ENCODE results near the gene C5orf34. TPM values are rescaled to one million over a fixed set of nuclear protein-coding genes. Genes with fewer than 3 reads are reported as not detected.
"Not testable (repeated sequence)": the region's sequence is repeated elsewhere in the genome, so short reads cannot be mapped to it uniquely, and the experiment has no call there.

C5orf34 gene
- total RNA-seq, 2 donors from 2014 or later: 1.3 TPM; not detected in 1

GRCh38 chr5:43523662-43524072 lies 8.7 kb upstream of the C5orf34 start:
- DNase-seq: no peak

GRCh38 chr5:43520615-43521014 lies 5.7 kb upstream of the C5orf34 start:
- Histone ChIP-seq H3K27ac (no peak overlapping the region), H3K27me3 (no peaks in the 10 kb centered on the region), H3K36me3 (replicated peaks in 1 of 2; ENCODE audit: insufficient read depth in 1 of 2, low read depth in 2 of 2) (peaks cover 0 to 3% of the 10 kb centered on the region in 2 donors), H3K9me3 (no peaks in the 10 kb centered on the region), H3K4me1 (peaks cover 5% of the 10 kb centered on the region), H3K4me3 (no peak overlapping the region)
- DNase-seq (no peak), ATAC-seq (no peak)
- TF ChIP-seq POLR2A (IDR thresholded peaks at IDR 0.05) (no peak), CTCF (IDR thresholded peaks at IDR 0.05) (no peak)
- intact Hi-C loops (cut with DNase I): no loop called here
- 68 to 69% methylated on average over 1 of the region's 1 CpG for WGBS, 2 donors

More at GRCh38 chr5:43523662-43524072, 8.7 kb upstream of the C5orf34 start:
- H3K9me3 ChIP-seq: no peaks in the 10 kb centered on the region
- H3K36me3 ChIP-seq (replicated peaks in 1 of 2; ENCODE audit: insufficient read depth in 1 of 2, low read depth in 2 of 2): peaks cover 0 to 13% of the 10 kb centered on the region in 2 donors
- no peaks in the 10 kb centered on the region for H3K27me3 ChIP-seq
- no peak overlapping the region for H3K4me3 ChIP-seq
- intact Hi-C loops (cut with DNase I): no loop called here
- no peak overlapping the region for H3K27ac ChIP-seq
- TF ChIP-seq CTCF (IDR thresholded peaks at IDR 0.05): no peak
- TF ChIP-seq POLR2A (IDR thresholded peaks at IDR 0.05): no peak
- no peaks in the 10 kb centered on the region for H3K4me1 ChIP-seq
- 59 to 82% methylated on average over 2 of the region's 2 CpGs for WGBS, 2 donors
- no peak for ATAC-seq

- H3K36me3 ChIP-seq (replicated peaks in 1 of 2; ENCODE audit: insufficient read depth in 1 of 2, low read depth in 2 of 2): no peaks in the 10 kb centered on the region
- TF ChIP-seq CTCF (IDR thresholded peaks at IDR 0.05): no peak
- H3K27ac ChIP-seq: peak overlapping the region; percentile 46 to 84 (median 76)
- DNase-seq: no peak
- H3K9me3 ChIP-seq: no peaks in the 10 kb centered on the region
- no peak for ATAC-seq
- H3K4me1 ChIP-seq: peaks cover 13% of the 10 kb centered on the region
- H3K27me3 ChIP-seq: no peaks in the 10 kb centered on the region
- peak overlapping the region; percentile 6 to 16 for H3K4me3 ChIP-seq
- intact Hi-C loops (cut with DNase I): no loop called here
- 3 to 17% methylated on average over 1 of the region's 1 CpG for WGBS, 2 donors
Measured at GRCh38 chr5:43515678-43516048, 715 bp upstream of the C5orf34 start.

GRCh38 chr5:43514471-43514815 lies 505 bp downstream of the C5orf34 start:
- Histone ChIP-seq H3K4me3 (peak overlapping the region; percentile 17 to 35), H3K9me3 (no peaks in the 10 kb centered on the region), H3K4me1 (peaks cover 13% of the 10 kb centered on the region), H3K27me3 (no peaks in the 10 kb centered on the region), H3K27ac (peak overlapping the region in 3 of 4 donors; percentile 70 to 84 (median 81)), H3K36me3 (replicated peaks in 1 of 2; ENCODE audit: insufficient read depth in 1 of 2, low read depth in 2 of 2) (no peaks in the 10 kb centered on the region)
- no peak for TF ChIP-seq POLR2A (IDR thresholded peaks at IDR 0.05)
- no peak for TF ChIP-seq CTCF (IDR thresholded peaks at IDR 0.05)
- ATAC-seq: no peak
- peak in 1 of 4 donors; percentile 3 for DNase-seq
- intact Hi-C loops (cut with DNase I): no loop called here
- 1% methylated on average over 6 of the region's 6 CpGs for WGBS, 2 donors

GRCh38 chr5:43514025-43514424 lies 923 bp downstream of the C5orf34 start:
- no peak for TF ChIP-seq CTCF (IDR thresholded peaks at IDR 0.05)
- TF ChIP-seq POLR2A (IDR thresholded peaks at IDR 0.05): no peak

GRCh38 chr5:43511062-43511461 lies 3.9 kb downstream of the C5orf34 start:
- H3K36me3 ChIP-seq (replicated peaks in 1 of 2; ENCODE audit: insufficient read depth in 1 of 2, low read depth in 2 of 2); H3K27ac ChIP-seq; H3K27me3 ChIP-seq; H3K9me3 ChIP-seq; H3K4me3 ChIP-seq; DNase-seq; ATAC-seq; intact Hi-C loops (cut with DNase I): not testable (repeated sequence)
- H3K4me1 ChIP-seq: peaks cover 13% of the 10 kb centered on the region
- 86 to 93% methylated on average over 7 to 18 of the region's 36 CpGs for WGBS, 2 donors

More at GRCh38 chr5:43514025-43514424, 923 bp downstream of the C5orf34 start:
- H3K4me1 ChIP-seq: peaks cover 13% of the 10 kb centered on the region
- 8 to 11% methylated on average over 4 of the region's 4 CpGs for WGBS, 2 donors
- H3K4me3 ChIP-seq: no peak overlapping the region
- intact Hi-C loops (cut with DNase I): no loop called here
- no peaks in the 10 kb centered on the region for H3K9me3 ChIP-seq
- H3K36me3 ChIP-seq (replicated peaks in 1 of 2; ENCODE audit: insufficient read depth in 1 of 2, low read depth in 2 of 2): no peaks in the 10 kb centered on the region
- DNase-seq (no peak), ATAC-seq (no peak)
- peak overlapping the region in 1 of 4 donors; percentile 70 for H3K27ac ChIP-seq
- H3K27me3 ChIP-seq: no peaks in the 10 kb centered on the region
